Large intestine (tissue), 3 donors: ENCODE measurements around the gene ARSK. TPM values are rescaled to one million over a fixed set of nuclear protein-coding genes. Genes with fewer than 3 reads are reported as not detected.

Experiments
- DNase-seq, 2 donors: peaks; one replicate each; pipeline versions ENCODE4 v3.0.0 to v3.0.0-alpha.2; 2013
- H3K27ac ChIP-seq: one replicate; pipeline ENCODE4 v1.5.1; 2013; ENCODE audit warnings: low read length
- H3K27me3 ChIP-seq: 2 replicates; pipeline ENCODE4 v1.6.1; 2013; ENCODE audit warnings: low read length; ENCODE audit not compliant: control insufficient read depth, insufficient read depth
- H3K36me3 ChIP-seq: 2 replicates; pipeline ENCODE4 v1.6.1; 2013; ENCODE audit warnings: low read length; ENCODE audit not compliant: control insufficient read depth, insufficient read depth
- H3K4me1 ChIP-seq: one replicate; pipeline ENCODE4 v1.6.1; 2013; ENCODE audit warnings: low read length; ENCODE audit not compliant: control insufficient read depth, insufficient read depth
- H3K4me3 ChIP-seq: one replicate; pipeline ENCODE4 v1.5.1; 2013; ENCODE audit warnings: low read length
- H3K9me3 ChIP-seq: one replicate; pipeline ENCODE4 v1.6.1; 2013; ENCODE audit warnings: mild to moderate bottlenecking, low read depth, low read length, moderate library complexity; ENCODE audit not compliant: control insufficient read depth
- WGBS: methylation state at CpG from one replicate; pipeline ENCODE4 v1.1.5; 2013; ENCODE audit warnings: low lambda C conversion rate; ENCODE audit not compliant: insufficient coverage; 5-methylcytosine and 5-hydroxymethylcytosine counted together
- polyA plus RNA-seq: library from polyadenylated mRNA; unstranded; fragments of 120-200 nt; gene quantifications from one replicate; pipeline ENCODE4 v1.2.1, GENCODE V29; 2013

The ARSK gene
- polyA plus RNA-seq, 1 donor = 7.9 TPM

DNA sequence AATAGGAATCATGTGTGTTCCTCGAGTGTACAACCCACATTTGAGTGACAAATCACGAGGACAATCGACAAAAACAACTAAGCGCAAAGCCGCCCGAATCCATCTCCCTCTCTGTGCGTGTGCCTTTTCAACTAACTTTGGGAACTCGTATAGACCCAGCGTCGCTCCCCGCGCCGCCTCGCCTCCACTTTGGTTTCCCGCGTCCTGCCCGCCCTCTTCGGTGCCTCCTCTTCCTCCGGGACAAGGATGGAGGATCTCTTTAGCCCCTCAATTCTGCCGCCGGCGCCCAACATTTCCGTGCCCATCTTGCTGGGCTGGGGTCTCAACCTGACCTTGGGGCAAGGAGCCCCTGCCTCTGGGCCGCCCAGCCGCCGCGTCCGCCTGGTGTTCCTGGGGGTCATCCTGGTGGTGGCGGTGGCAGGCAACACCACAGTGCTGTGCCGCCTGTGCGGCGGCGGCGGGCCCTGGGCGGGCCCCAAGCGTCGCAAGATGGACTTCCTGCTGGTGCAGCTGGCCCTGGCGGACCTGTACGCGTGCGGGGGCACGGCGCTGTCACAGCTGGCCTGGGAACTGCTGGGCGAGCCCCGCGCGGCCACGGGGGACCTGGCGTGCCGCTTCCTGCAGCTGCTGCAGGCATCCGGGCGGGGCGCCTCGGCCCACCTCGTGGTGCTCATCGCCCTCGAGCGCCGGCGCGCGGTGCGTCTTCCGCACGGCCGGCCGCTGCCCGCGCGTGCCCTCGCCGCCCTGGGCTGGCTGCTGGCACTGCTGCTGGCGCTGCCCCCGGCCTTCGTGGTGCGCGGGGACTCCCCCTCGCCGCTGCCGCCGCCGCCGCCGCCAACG lies 65.3 kb downstream of the ARSK start, which contains the start of gene GPR150:
Gene GPR150, plus strand, starts transcription at position 58 of the 840 bp plus-strand sequence. Its CDS starts 189 bp downstream, at position 247.
- Histone ChIP-seq H3K36me3 (no peaks in the 10 kb centered on the region), H3K4me3 (peak within 1 kb of the TSS; percentile 52), H3K9me3 (peaks cover 4% of the 10 kb centered on the region), H3K27me3 (peaks cover 17% of the 10 kb centered on the region), H3K27ac (peak within 1 kb of the TSS; percentile 46), H3K4me1 (peaks cover 13% of the 10 kb centered on the region)
- WGBS = no CpG with 5 or more reads among the region's 85 CpGs
- peak; percentile 60 to 84 for DNase-seq

DNA sequence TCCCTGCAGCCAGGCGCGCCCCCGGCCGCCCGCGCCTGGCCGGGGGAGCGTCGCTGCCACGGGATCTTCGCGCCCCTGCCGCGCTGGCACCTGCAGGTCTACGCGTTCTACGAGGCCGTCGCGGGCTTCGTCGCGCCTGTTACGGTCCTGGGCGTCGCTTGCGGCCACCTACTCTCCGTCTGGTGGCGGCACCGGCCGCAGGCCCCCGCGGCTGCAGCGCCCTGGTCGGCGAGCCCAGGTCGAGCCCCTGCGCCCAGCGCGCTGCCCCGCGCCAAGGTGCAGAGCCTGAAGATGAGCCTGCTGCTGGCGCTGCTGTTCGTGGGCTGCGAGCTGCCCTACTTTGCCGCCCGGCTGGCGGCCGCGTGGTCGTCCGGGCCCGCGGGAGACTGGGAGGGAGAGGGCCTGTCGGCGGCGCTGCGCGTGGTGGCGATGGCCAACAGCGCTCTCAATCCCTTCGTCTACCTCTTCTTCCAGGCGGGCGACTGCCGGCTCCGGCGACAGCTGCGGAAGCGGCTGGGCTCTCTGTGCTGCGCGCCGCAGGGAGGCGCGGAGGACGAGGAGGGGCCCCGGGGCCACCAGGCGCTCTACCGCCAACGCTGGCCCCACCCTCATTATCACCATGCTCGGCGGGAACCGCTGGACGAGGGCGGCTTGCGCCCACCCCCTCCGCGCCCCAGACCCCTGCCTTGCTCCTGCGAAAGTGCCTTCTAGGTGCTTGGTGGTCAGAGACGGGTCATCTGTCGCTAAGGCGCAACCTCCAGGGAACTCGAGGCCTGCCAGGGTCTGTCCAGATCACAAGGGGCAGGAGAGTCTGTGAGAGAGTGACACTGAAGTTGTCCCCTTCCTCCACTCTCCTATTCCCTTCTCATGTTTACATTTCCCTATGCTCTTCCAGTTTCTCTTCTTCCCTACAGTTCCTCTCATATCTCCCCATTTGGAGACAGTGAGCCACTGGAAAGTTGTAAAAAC lies 66.3 kb downstream of the ARSK start:
- Histone ChIP-seq H3K27ac (peak overlapping the region; percentile 46), H3K36me3 (no peaks in the 10 kb centered on the region), H3K4me1 (peaks cover 13% of the 10 kb centered on the region), H3K4me3 (peak overlapping the region; percentile 17), H3K9me3 (peaks cover 4% of the 10 kb centered on the region), H3K27me3 (peaks cover 17% of the 10 kb centered on the region)
- WGBS = no CpG with 5 or more reads among the region's 92 CpGs
- DNase-seq = peak; percentile 20 to 79

DNA sequence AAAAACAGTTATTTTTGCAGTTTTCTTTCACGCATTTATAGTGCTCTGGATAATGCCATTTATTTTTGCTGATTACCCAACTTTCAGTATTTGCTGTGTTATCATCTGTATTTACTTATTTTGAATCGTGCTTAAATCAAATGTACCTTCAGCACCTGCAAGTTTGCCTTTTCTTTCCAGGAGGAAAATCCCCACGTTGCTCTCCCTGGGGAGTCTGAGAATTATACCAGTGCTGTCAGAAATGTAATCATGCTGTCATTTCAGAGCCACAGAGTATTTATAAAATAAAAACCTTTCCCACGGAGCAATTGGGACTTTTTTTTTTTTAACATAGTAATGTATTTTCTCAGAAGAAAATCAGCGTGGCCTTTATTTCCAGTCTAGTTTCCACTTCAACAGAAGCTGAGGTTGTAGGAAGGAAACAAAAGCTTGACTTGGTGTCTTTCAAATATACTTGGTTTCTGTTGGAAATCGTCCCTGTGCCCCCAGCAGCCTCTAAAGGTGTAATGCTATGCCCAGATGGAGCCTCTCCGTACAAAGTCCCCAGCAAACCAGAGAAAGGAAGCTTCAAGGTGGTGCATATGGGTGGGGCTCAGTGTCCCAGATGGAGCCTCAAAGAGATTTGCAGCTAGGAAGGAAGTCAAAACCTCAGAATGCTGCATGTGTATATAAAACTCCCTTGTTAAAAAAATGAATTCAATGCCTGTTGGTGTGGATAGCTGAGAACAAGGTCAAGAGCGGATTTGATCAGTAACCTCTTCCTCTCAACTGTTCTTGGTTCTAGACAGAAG lies 67.1 kb downstream of the ARSK start:
- H3K4me3 ChIP-seq = no peak overlapping the region
- peaks cover 17% of the 10 kb centered on the region for H3K27me3 ChIP-seq
- peak in 1 of 2 donors; percentile 55 for DNase-seq
- 69% methylated on average over 3 of the region's 8 CpGs for WGBS
- H3K4me1 ChIP-seq = peaks cover 13% of the 10 kb centered on the region
- peaks cover 4% of the 10 kb centered on the region for H3K9me3 ChIP-seq
- H3K36me3 ChIP-seq = no peaks in the 10 kb centered on the region
- H3K27ac ChIP-seq = peak overlapping the region; percentile 46

DNA sequence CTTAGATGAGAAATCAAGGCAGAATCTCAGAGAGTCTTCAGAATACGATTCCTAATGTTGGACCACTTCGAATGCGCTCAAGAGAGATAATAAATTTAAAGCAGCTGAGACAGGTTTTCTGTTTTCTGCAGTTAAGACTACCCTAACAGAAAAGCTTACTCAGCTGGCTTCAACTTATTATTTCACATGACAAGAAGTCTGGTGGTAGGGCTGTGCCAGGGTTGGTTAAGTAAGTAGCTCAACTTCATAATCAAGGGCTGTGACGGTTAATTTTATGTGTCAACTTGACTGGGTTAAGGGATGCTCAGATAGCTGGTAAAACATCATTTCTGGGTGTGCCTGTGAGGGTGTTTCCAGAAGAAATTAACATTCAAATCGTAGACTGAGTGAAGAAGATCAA lies 68.8 kb downstream of the ARSK start:
- Histone ChIP-seq H3K4me1 (peaks cover 25% of the 10 kb centered on the region), H3K36me3 (no peaks in the 10 kb centered on the region), H3K27ac (no peak overlapping the region), H3K4me3 (no peak overlapping the region), H3K27me3 (peaks cover 15% of the 10 kb centered on the region), H3K9me3 (peaks cover 4% of the 10 kb centered on the region)
- no peak for DNase-seq
- WGBS = 100% methylated on average over 4 of the region's 5 CpGs

DNA sequence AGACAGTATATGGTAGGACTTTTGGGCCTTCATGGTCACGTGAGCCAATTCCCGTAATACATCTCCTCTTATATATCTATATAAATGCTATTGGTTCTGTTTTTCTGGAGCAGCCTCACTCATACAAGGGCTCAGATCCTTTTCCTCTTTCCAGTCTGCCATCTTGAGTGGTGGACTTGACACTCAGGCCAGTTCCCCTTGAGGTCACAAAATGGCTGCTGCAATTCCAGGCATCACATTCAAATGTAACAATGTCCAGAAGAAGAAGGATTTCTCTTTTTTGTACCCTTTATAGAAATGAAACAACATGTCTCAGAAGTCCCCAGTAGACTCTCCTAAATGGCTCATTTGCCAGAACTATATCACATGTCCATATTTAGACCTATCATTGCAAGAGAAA lies 69.5 kb downstream of the ARSK start:
- Histone ChIP-seq H3K36me3 (no peaks in the 10 kb centered on the region), H3K4me1 (peaks cover 31% of the 10 kb centered on the region), H3K4me3 (no peak overlapping the region), H3K9me3 (peaks cover 4% of the 10 kb centered on the region), H3K27ac (no peak overlapping the region), H3K27me3 (peaks cover 10% of the 10 kb centered on the region)
- DNase-seq = no peak
- no CpG with 5 or more reads among the region's 2 CpGs for WGBS

DNA sequence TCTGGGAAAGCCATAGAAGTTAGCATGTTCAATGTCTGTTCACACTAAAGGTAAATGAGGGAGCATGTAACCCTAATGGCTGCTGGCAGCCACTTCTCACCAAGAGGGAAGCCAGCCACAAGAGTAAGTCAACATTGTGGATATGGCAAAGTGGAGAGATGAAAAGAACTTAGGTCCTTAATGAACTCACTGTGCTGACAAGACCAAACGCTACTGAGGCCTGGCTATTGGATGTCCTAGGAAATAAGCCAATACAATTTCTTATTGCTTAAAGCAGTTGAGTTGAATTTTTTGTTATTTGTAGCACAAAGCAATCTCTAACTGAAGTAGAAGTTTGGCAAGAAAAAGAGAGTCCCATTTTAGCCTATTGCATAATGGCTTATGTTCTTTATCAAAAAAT lies 71.8 kb downstream of the ARSK start:
- 67% methylated on average over 1 of the region's 1 CpG for WGBS
- no peak overlapping the region for H3K27ac ChIP-seq
- peaks cover 37% of the 10 kb centered on the region for H3K4me1 ChIP-seq

DNA sequence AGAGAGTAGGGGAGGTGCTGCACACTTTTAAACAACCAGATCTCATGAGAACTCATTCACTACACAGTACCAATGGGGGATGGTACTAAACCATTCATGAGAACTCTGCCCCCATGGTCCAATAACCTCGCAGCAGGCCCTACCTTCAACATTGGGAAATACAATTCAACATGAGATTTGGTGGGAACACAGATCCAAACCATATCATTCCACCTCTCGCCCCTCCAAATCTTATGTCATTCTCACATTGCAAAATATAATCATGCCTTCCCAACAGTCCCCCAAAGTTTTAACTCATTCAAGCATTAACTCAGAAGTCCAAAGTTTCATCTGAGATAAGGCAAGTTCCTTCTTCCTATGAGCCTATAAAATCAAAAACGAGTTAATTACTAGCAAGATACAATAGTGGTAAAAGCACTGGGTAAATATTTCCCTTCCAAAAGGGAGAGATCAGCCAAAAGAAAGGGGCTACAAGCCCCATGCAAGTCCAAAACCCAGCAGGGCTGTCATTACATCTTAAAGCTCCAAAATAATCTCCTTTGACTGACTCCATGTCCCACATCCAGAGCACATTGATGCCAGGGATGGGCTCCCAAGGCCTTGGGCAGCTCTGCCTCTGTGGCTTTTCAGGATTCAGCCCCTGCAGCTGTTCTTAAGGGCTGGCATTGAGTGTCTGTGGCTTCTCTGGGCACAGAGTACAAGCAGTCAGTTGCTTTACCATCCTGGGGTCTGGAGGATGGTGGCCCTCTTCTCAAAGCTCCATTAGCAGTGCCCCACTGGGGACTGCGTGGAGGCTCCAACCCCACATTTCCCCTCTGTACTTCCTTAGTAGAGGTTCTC lies 73.3 kb downstream of the ARSK start:
- DNase-seq = peak; percentile 34 to 72
- peak overlapping the region; percentile 74 for H3K27ac ChIP-seq
- no peaks in the 10 kb centered on the region for H3K27me3 ChIP-seq

More for the DNA sequence above, 71.8 kb downstream of the ARSK start:
- Histone ChIP-seq H3K4me3 (no peak overlapping the region), H3K27me3 (no peaks in the 10 kb centered on the region), H3K36me3 (no peaks in the 10 kb centered on the region), H3K9me3 (no peaks in the 10 kb centered on the region)
- no peak for DNase-seq

DNA sequence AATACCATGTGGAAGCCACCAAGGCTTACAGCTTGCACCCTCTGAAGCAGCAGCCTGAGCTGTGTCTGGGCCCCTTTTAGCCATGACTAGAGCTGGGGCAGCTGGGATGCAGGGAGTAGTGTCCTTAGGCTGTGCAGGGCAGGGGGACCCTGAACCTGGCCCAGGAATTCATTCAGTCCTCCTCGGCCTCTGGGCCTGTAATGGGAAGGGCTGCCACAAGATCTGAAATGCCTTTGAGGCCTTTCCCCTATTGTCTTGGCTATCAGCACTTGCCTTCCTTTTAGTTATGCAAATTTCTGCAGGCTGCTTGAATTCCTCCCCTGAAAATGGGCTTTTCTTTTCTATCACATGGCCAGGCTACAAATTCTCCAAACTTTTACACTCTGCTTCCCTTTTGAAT lies 74.0 kb downstream of the ARSK start:
- Histone ChIP-seq H3K36me3 (no peaks in the 10 kb centered on the region), H3K9me3 (no peaks in the 10 kb centered on the region), H3K4me1 (peaks cover 31% of the 10 kb centered on the region), H3K27ac (peak overlapping the region; percentile 74), H3K27me3 (no peaks in the 10 kb centered on the region), H3K4me3 (no peak overlapping the region)
- no CpG with 5 or more reads among the region's 1 CpG for whole genome bisulfite sequencing
- DNase-seq = no peak

More for the DNA sequence above, 73.3 kb downstream of the ARSK start:
- WGBS = 17% methylated on average over 1 of the region's 4 CpGs
- no peak overlapping the region for H3K4me3 ChIP-seq
- H3K36me3 ChIP-seq = no peaks in the 10 kb centered on the region
- H3K4me1 ChIP-seq = peaks cover 31% of the 10 kb centered on the region
- H3K9me3 ChIP-seq = no peaks in the 10 kb centered on the region

DNA sequence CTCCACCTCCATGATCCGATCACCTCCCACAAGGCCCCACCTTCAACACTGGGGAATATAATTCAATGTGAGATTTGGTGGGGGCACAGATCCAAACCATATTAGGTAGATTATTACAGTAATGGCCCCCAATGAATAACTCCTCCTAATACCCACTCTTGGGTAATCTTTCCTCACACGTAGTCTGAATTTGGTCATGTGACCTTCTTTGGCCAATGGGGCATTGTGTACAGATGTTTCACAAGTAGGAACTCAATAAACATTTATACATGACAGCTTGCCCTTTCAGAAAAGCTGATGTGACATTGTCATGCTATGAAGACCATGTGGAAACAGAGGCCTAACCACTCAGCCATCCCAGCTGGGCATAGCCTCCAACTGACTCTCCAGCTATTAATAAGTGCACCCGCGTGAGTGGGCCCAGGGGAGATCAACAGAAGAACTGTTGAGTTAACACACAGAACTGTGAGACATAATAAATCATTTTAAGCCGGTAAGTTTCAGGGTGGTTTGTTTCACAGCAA lies 75.6 kb downstream of the ARSK start:
- no peaks in the 10 kb centered on the region for H3K9me3 ChIP-seq
- H3K4me3 ChIP-seq = no peak overlapping the region
- no peaks in the 10 kb centered on the region for H3K27me3 ChIP-seq
- peak overlapping the region; percentile 88 for H3K27ac ChIP-seq
- H3K4me1 ChIP-seq = peaks cover 31% of the 10 kb centered on the region
- no peak for DNase-seq
- no CpG with 5 or more reads among the region's 5 CpGs for WGBS
- H3K36me3 ChIP-seq = no peaks in the 10 kb centered on the region
